ENCODE measurements around the gene UGT2A3.

Gene UGT2A3

DNA sequence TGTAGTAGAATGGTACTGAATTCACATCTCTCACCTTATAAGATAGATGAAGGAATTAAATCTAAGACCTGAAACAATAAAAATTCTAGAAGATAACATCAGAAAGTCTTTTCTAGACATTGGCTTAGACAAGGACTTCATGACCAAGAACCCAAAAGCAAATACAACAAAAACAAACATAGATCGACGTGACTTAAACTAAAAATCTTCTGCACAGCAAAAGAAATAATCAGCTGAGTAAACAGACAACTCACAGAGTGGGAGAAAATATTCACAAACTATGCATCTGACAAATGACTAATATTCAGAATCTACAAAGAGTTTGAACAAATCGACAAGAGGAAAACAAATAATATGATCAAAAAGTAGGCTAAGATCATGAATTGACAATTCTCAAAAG lies 38.8 kb downstream of the UGT2A3 start:
- no peak for DNase-seq

- no peak for DNase-seq
Measured at GRCh38 chr4:68909385-68909784, 42.2 kb downstream of the UGT2A3 start.

GRCh38 chr4:68907788-68908700 lies 43.6 kb downstream of the UGT2A3 start:
- no peak for DNase-seq

DNA sequence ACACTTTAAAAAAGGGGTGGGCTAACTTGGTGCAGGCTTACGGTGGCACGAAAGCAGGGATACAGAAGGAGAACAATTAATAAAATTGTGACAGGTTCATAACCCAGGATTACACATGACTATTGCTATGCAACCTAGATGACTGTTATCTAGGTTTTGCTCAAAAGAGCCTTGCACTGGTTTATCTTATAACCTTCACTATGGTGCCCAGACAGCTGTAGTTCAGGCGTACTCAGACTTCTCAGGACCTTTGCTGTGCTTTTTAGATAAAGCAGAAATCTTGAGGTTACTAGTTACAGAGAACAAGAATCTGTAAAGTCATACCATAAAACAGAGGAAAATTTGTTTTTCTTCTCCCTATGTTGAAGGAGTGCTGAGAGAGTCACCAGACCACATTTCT lies 44.4 kb downstream of the UGT2A3 start:
- no peak for DNase-seq

GRCh38 chr4:68906780-68907137 lies 44.8 kb downstream of the UGT2A3 start:
- no peak for DNase-seq

GRCh38 chr4:68905939-68906779 lies 45.4 kb downstream of the UGT2A3 start:
- no peak for DNase-seq

DNA sequence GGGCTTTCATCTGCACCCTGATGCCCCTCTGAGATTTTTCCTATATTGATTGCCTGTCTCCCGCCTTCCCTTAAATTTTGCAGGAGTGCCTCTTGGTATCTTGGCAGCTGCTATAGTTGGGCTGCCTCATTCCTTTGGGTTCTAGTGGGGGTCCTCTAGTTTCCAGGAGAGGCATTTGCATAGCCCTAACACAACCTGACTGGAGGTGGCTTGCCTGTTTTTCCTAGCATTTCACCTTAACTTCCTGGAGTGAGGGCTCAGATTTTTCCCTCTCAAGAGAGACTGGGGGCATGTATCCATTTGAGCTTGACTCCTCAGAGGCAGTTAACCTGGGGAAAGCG lies 46.0 kb downstream of the UGT2A3 start:
- no peak for DNase-seq

- no peak for DNase-seq
Measured at GRCh38 chr4:68904786-68905185, 46.8 kb downstream of the UGT2A3 start.

DNA sequence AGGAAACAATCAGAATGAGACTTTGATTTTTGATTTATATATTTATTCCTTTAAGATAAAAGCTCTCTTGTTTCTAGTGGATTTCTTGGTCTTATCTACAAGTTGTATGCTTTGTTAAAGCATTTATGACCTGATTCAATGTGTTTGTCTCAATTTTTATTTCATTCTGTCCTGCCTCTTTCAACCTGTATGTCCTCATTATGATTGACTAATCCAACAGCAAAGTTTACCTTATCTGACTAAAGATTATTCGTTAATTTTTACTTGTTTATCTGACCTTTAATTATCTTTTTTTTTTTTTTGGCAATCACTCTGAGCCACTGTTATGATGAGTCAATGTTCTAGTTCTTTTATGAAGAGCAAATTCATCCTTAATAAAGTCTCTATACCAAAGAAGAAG lies 54.9 kb downstream of the UGT2A3 start:
- no peak for DNase-seq

GRCh38 chr4:68895561-68896198 lies 55.9 kb downstream of the UGT2A3 start:
- no peak for DNase-seq

DNA sequence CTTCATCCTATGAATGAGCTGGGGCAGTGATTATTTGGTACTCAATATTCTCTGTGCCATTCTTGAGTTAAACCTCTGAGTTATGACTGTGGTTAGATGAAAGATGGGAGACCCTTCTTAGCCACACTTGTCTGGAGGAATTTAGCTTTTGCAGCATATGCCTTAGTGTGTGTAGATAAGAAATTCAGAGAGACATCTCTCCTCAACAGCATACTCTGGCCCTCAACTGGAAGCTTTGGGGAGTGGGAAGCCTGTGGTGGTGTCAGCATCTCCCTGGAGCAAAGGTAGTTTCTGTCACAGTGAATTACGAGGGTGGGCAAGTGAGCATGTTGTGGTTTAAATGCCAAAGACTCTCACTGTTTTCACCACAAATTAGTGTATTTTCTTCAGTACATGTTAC lies 58.7 kb downstream of the UGT2A3 start:
- DNase-seq: no peak

GRCh38 chr4:68891678-68892077 lies 59.9 kb downstream of the UGT2A3 start:
- no peak for DNase-seq

GRCh38 chr4:68885545-68885944 lies 66.1 kb downstream of the UGT2A3 start:
- DNase-seq: no peak

- DNase-seq: no peak
Measured at GRCh38 chr4:68883870-68884269, 67.7 kb downstream of the UGT2A3 start.
